ENCODE results near the gene MAPRE3. TPM values are rescaled to one million over a fixed set of nuclear protein-coding genes. Genes with fewer than 3 reads are reported as not detected.

Gene MAPRE3
- total RNA-seq, 2 donors from 2014 or later: 3.4 to 4.2 TPM

GRCh38 chr2:26986576-26986975 lies 16.1 kb downstream of the MAPRE3 start:
- Mint-ChIP-seq H3K4me1 (no peaks in the 10 kb centered on the region), H3K4me3 (no peak overlapping the region), H3K36me3 (ENCODE audit: low read depth) (no peaks in the 10 kb centered on the region), H3K27me3 (no peaks in the 10 kb centered on the region), H3K27ac (no peak overlapping the region), H3K9me3 (no peaks in the 10 kb centered on the region)
- ATAC-seq (replicated peaks): no peak

GRCh38 chr2:26988058-26988860 lies 17.8 kb downstream of the MAPRE3 start:
- Mint-ChIP-seq H3K4me3 (no peak overlapping the region), H3K27me3 (no peaks in the 10 kb centered on the region), H3K9me3 (no peaks in the 10 kb centered on the region), H3K27ac (no peak overlapping the region), H3K36me3 (ENCODE audit: low read depth) (no peaks in the 10 kb centered on the region), H3K4me1 (no peaks in the 10 kb centered on the region)
- ATAC-seq (replicated peaks): no peak

- Mint-ChIP-seq H3K36me3 (ENCODE audit: low read depth) (no peaks in the 10 kb centered on the region), H3K27ac (no peak overlapping the region), H3K27me3 (no peaks in the 10 kb centered on the region), H3K4me1 (no peaks in the 10 kb centered on the region), H3K4me3 (no peak overlapping the region), H3K9me3 (no peaks in the 10 kb centered on the region)
- no peak for ATAC-seq (replicated peaks)
Measured at GRCh38 chr2:26989156-26989555, 18.7 kb downstream of the MAPRE3 start.

- Mint-ChIP-seq H3K36me3 (ENCODE audit: low read depth) (no peaks in the 10 kb centered on the region), H3K27me3 (no peaks in the 10 kb centered on the region), H3K4me1 (no peaks in the 10 kb centered on the region), H3K9me3 (no peaks in the 10 kb centered on the region), H3K27ac (no peak overlapping the region), H3K4me3 (no peak overlapping the region)
- ATAC-seq (replicated peaks): no peak
Measured at GRCh38 chr2:26991717-26992116, 21.3 kb downstream of the MAPRE3 start.

- H3K4me1 Mint-ChIP-seq: no peaks in the 10 kb centered on the region
- H3K4me3 Mint-ChIP-seq: no peak overlapping the region
- no peaks in the 10 kb centered on the region for H3K27me3 Mint-ChIP-seq
- no peak for ATAC-seq (replicated peaks)
- H3K27ac Mint-ChIP-seq: no peak overlapping the region
- no peaks in the 10 kb centered on the region for H3K36me3 Mint-ChIP-seq (ENCODE audit: low read depth)
- H3K9me3 Mint-ChIP-seq: no peaks in the 10 kb centered on the region
Measured at GRCh38 chr2:26993768-26994167, 23.3 kb downstream of the MAPRE3 start.

GRCh38 chr2:26994983-26995382 lies 24.5 kb downstream of the MAPRE3 start:
- Mint-ChIP-seq H3K36me3 (ENCODE audit: low read depth) (no peaks in the 10 kb centered on the region), H3K27me3 (no peaks in the 10 kb centered on the region), H3K27ac (no peak overlapping the region), H3K9me3 (no peaks in the 10 kb centered on the region), H3K4me1 (no peaks in the 10 kb centered on the region), H3K4me3 (no peak overlapping the region)
- ATAC-seq (replicated peaks): no peak

- H3K27me3 Mint-ChIP-seq: no peaks in the 10 kb centered on the region
- ATAC-seq (replicated peaks): no peak
- no peaks in the 10 kb centered on the region for H3K4me1 Mint-ChIP-seq
- no peak overlapping the region for H3K4me3 Mint-ChIP-seq
- no peaks in the 10 kb centered on the region for H3K9me3 Mint-ChIP-seq
- H3K27ac Mint-ChIP-seq: no peak overlapping the region
- H3K36me3 Mint-ChIP-seq (ENCODE audit: low read depth): no peaks in the 10 kb centered on the region
Measured at GRCh38 chr2:26997394-26997793, 27.0 kb downstream of the MAPRE3 start.

- H3K36me3 Mint-ChIP-seq (ENCODE audit: low read depth): no peaks in the 10 kb centered on the region
- H3K9me3 Mint-ChIP-seq: no peaks in the 10 kb centered on the region
- no peak for ATAC-seq (replicated peaks)
- no peak overlapping the region for H3K4me3 Mint-ChIP-seq
- no peaks in the 10 kb centered on the region for H3K27me3 Mint-ChIP-seq
- no peak overlapping the region for H3K27ac Mint-ChIP-seq
- no peaks in the 10 kb centered on the region for H3K4me1 Mint-ChIP-seq
Measured at GRCh38 chr2:26998323-26998722, 27.9 kb downstream of the MAPRE3 start.

- Mint-ChIP-seq H3K36me3 (ENCODE audit: low read depth) (no peaks in the 10 kb centered on the region), H3K4me3 (no peak overlapping the region), H3K9me3 (no peaks in the 10 kb centered on the region), H3K27ac (no peak overlapping the region), H3K4me1 (no peaks in the 10 kb centered on the region), H3K27me3 (no peaks in the 10 kb centered on the region)
- no peak for ATAC-seq (replicated peaks)
Measured at GRCh38 chr2:27000228-27000627, 29.8 kb downstream of the MAPRE3 start.

- Mint-ChIP-seq H3K9me3 (no peaks in the 10 kb centered on the region), H3K36me3 (ENCODE audit: low read depth) (no peaks in the 10 kb centered on the region), H3K27ac (no peak overlapping the region), H3K27me3 (no peaks in the 10 kb centered on the region), H3K4me1 (no peaks in the 10 kb centered on the region), H3K4me3 (no peak overlapping the region)
- ATAC-seq (replicated peaks): no peak
Measured at GRCh38 chr2:27000995-27001394, 30.6 kb downstream of the MAPRE3 start.

- no peak for ATAC-seq (replicated peaks)
- Mint-ChIP-seq H3K27ac (no peak overlapping the region), H3K4me1 (no peaks in the 10 kb centered on the region), H3K27me3 (no peaks in the 10 kb centered on the region), H3K4me3 (no peak overlapping the region), H3K36me3 (ENCODE audit: low read depth) (no peaks in the 10 kb centered on the region), H3K9me3 (no peaks in the 10 kb centered on the region)
Measured at GRCh38 chr2:27001950-27002349, 31.5 kb downstream of the MAPRE3 start.

- Mint-ChIP-seq H3K36me3 (ENCODE audit: low read depth) (no peaks in the 10 kb centered on the region), H3K4me3 (no peak overlapping the region), H3K9me3 (no peaks in the 10 kb centered on the region), H3K4me1 (no peaks in the 10 kb centered on the region), H3K27ac (no peak overlapping the region), H3K27me3 (no peaks in the 10 kb centered on the region)
- ATAC-seq (replicated peaks): no peak
Measured at GRCh38 chr2:27003007-27003406, 32.6 kb downstream of the MAPRE3 start.

- ATAC-seq (replicated peaks): no peak
- H3K27me3 Mint-ChIP-seq: no peaks in the 10 kb centered on the region
- no peak overlapping the region for H3K4me3 Mint-ChIP-seq
- H3K36me3 Mint-ChIP-seq (ENCODE audit: low read depth): no peaks in the 10 kb centered on the region
- H3K27ac Mint-ChIP-seq: no peak overlapping the region
- H3K4me1 Mint-ChIP-seq: no peaks in the 10 kb centered on the region
- H3K9me3 Mint-ChIP-seq: no peaks in the 10 kb centered on the region
Measured at GRCh38 chr2:27003857-27004256, 33.4 kb downstream of the MAPRE3 start.

- Mint-ChIP-seq H3K4me1 (peaks cover 3% of the 10 kb centered on the region), H3K9me3 (no peaks in the 10 kb centered on the region), H3K27ac (no peak overlapping the region), H3K4me3 (no peak overlapping the region), H3K36me3 (ENCODE audit: low read depth) (no peaks in the 10 kb centered on the region), H3K27me3 (no peaks in the 10 kb centered on the region)
- no peak for ATAC-seq (replicated peaks)
Measured at GRCh38 chr2:27006602-27007415, 36.4 kb downstream of the MAPRE3 start.
